Mucosa of descending colon (tissue), 3 donors: ENCODE measurements around the gene NUDC. TPM values are rescaled to one million over a fixed set of nuclear protein-coding genes. Genes with fewer than 3 reads are reported as not detected.
A peak's percentile ranks its signal among the peaks of the same experiment; 100 is the strongest.

Source experiments
- ATAC-seq: fragments of 200-7000 bp; cut with Tn5 transposase; one replicate; pipeline ENCODE4 v1.9.1; 2020; ENCODE audit warnings: mild to moderate bottlenecking, moderate library complexity
- DNase-seq, 3 donors: peaks; one replicate each; pipeline ENCODE4 v3.0.0-alpha.2; 2020
- H3K36me3 ChIP-seq: fragments of 200-600 bp; one replicate; pipeline ENCODE4 v1.8.0; 2021; ENCODE audit warnings: low read depth, mild to moderate bottlenecking
- H3K4me1 ChIP-seq: fragments of 200-600 bp; one replicate; pipeline ENCODE4 v1.8.0; 2021; ENCODE audit warnings: low read depth, mild to moderate bottlenecking
- H3K4me3 ChIP-seq: fragments of 200-600 bp; one replicate; pipeline ENCODE4 v1.8.0; 2021; ENCODE audit warnings: mild to moderate bottlenecking
- H3K9me3 ChIP-seq: fragments of 200-600 bp; one replicate; pipeline ENCODE4 v1.8.0; 2021; ENCODE audit warnings: mild to moderate bottlenecking
- intact Hi-C, 2 donors: fragments of 100-400 bp; cut with DNase I in 1 of 2; cut with micrococcal nuclease in 1 of 2; formaldehyde crosslinking; loops; one replicate each; pipeline versions ENCODE4 v1.11.0 to v1.11.1; 2022; cut with DNase I, micrococcal nuclease
- total RNA-seq, 3 donors: library from RNA; stranded (reverse); fragmentation: NEBNext Ultra II Directional in 2 of 3; extraction: Animal tissue kit (Norgen Biotek cat#: 25700) in 2 of 3; gene quantifications; one replicate each; pipeline versions ENCODE4 v1.2.1 to v1.2.4, GENCODE V29; 2021 to 2023
- TF ChIP-seq, protein P1 (sequence below): fragments of 200-600 bp; IDR thresholded peaks from one replicate; pipeline ENCODE4 v1.8.0; 2022; ENCODE audit warnings: antibody characterized with exemption, mild to moderate bottlenecking
- donor health status: DM: no; HTN: no; CAD: no; lungs with moderate emphysema.
- donor health status: DM: no; HTN: no; CAD: no.
- donor health status: DM: no; HTN: yes; CAD: no.

The NUDC gene
- total RNA-seq, 3 donors from 2014 or later = 36.2 to 83.5 (median 43.1) TPM

DNA sequence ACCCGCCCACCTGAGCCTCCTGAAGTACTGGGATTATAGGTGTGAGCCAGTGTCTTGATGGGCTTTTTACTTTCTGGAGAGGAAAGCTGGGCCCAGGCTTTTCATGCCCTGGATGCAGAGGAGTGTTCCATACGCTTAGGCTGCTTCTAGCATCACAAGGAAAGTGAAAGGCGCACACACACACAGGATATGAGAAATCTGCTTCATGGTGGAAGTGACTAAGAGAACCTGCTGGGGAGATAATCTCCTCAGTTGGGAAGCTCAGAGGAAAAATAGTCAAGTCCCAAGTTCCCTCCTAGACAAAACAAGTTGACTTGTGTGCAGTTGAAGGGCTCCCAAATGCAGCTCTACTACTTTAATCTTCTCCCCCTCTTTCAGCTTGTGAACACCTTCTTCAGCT, 2.2 kb downstream of the NUDC start:
- Histone ChIP-seq H3K4me3 (no peak overlapping the region), H3K36me3 (no peaks in the 10 kb centered on the region), H3K4me1 (peaks cover 11% of the 10 kb centered on the region), H3K9me3 (no peaks in the 10 kb centered on the region)
- TF ChIP-seq, protein P1, sequence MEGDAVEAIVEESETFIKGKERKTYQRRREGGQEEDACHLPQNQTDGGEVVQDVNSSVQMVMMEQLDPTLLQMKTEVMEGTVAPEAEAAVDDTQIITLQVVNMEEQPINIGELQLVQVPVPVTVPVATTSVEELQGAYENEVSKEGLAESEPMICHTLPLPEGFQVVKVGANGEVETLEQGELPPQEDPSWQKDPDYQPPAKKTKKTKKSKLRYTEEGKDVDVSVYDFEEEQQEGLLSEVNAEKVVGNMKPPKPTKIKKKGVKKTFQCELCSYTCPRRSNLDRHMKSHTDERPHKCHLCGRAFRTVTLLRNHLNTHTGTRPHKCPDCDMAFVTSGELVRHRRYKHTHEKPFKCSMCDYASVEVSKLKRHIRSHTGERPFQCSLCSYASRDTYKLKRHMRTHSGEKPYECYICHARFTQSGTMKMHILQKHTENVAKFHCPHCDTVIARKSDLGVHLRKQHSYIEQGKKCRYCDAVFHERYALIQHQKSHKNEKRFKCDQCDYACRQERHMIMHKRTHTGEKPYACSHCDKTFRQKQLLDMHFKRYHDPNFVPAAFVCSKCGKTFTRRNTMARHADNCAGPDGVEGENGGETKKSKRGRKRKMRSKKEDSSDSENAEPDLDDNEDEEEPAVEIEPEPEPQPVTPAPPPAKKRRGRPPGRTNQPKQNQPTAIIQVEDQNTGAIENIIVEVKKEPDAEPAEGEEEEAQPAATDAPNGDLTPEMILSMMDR = no peak
- ATAC-seq (no peak), DNase-seq (no peak)
- intact Hi-C loops = no loop called here

DNA sequence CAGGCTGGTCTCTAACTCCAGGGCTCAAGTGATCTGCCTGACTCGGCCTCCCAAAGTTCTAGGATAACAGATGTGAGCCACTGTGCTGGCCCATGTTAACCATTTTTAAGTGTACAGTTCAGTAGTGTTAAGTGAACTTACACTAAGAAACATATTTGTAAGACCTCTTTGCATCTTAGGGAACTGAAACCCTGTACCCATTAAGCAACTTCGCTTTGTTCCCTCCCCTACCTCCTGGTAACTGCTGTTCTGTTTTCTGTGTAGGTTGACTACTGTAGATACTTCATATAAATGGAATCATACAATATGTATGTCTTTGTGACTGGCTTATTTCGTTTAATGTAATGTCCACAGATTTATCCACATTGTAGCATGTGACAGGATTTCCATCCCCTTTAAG, 11.0 kb downstream of the NUDC start:
- TF ChIP-seq, protein P1 = no peak
- ATAC-seq = no peak

DNA sequence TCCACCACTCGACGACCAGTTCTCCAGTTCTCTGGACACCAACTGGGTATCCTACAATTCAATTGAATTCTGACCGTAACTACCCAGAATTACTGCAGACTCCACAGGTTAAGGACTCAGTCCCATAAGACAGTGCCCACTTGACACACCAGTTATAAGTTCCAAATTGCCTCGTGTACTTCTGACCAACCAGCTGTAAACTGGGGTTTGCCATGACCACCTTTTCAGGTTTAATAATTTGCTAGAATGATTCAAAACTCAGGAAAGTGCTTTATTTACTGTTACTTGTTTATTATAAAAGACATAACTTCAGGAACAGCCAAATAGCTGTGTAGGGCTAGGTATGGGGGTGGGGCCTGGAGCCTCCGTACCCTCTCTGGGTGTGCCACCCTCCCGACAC, 15.3 kb downstream of the NUDC start:
- Histone ChIP-seq H3K4me3 (no peak overlapping the region), H3K36me3 (peaks cover 2% of the 10 kb centered on the region), H3K9me3 (no peaks in the 10 kb centered on the region), H3K4me1 (no peaks in the 10 kb centered on the region)
- ATAC-seq (no peak), DNase-seq (no peak)
- TF ChIP-seq, protein P1 = no peak
- intact Hi-C loops = no loop called here

More for the DNA sequence above, 11.0 kb downstream of the NUDC start:
- Histone ChIP-seq H3K4me1 (no peaks in the 10 kb centered on the region), H3K9me3 (no peaks in the 10 kb centered on the region), H3K4me3 (no peak overlapping the region), H3K36me3 (peaks cover 3% of the 10 kb centered on the region)
- intact Hi-C loops = no loop called here
- DNase-seq = no peak

DNA sequence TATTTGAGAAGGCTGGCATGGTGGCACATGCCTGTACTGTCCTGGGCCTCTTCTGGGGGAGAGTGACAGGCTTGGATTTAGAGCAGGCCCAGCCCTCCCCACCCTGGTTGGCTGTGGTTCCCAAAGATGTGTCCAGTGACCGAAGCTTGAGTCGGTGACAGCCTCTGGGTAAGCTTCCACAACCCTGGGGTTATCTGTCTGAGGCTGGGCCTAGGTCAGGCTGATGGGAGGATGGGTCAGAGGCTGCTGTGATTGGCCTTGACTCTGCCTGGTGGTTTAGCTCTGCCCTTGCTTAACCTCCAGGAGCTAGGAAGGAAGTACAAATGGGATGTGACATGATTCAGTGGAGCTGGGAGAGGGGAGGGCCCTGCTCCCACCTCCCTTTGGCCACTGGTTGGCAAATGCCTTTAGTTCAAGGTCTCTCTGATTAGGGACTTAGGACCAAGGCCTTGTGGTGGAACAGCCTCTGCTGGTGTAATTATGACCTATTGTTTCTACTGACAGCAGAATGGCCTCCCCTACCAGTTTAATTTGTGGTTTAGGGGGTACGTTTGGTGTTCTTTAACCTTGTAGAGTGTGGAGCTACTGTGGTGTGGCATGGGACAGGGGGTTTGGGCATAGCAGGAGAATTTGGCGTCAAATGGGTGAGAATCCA, 16.6 kb downstream of the NUDC start:
- Histone ChIP-seq H3K4me1 (no peaks in the 10 kb centered on the region), H3K9me3 (no peaks in the 10 kb centered on the region), H3K36me3 (peaks cover 15% of the 10 kb centered on the region), H3K4me3 (no peak overlapping the region)
- TF ChIP-seq, protein P1 = no peak
- peak; percentile 14 for ATAC-seq
- no peak for DNase-seq
- intact Hi-C loops = no loop called here

DNA sequence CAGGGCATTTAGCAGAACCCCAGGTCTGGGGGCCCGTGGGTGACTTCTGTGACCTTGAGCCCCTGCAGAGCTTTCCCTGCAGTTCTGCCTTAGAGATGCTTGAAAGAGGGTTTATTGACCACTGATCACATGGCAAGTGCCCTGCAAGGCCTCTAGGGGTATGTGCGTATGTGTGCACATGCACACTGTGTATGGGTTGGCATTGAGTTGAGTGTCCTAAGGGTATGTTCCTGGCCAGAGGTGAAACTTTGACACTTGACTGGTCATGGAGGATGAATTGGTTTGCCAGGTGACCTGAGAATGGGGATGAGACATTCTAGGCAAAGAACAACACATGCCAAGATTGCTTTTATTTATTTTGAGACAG, 17.1 kb downstream of the NUDC start:
- Histone ChIP-seq H3K36me3 (peaks cover 16% of the 10 kb centered on the region), H3K4me1 (no peaks in the 10 kb centered on the region), H3K9me3 (no peaks in the 10 kb centered on the region), H3K4me3 (no peak overlapping the region)
- intact Hi-C loops = no loop called here
- TF ChIP-seq, protein P1 = no peak
- ATAC-seq = no peak
- no peak for DNase-seq

DNA sequence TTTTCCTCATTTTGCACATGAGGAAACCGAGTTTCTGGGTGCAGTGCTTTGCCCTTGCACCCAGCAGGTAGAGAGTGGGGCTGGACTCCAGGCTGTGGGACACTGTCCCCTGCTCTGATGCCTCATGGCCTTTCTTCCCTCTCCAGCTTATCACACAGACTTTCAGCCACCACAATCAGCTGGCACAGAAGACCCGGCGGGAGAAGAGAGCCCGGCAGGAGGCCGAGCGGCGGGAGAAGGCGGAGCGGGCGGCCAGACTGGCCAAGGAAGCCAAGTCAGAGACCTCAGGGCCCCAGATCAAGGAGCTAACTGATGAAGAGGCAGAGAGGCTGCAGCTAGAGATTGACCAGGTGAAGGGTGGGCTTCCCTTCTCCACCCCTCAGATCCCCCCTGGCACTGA, 19.8 kb downstream of the NUDC start:
- peaks cover 10% of the 10 kb centered on the region for H3K4me1 ChIP-seq
- intact Hi-C loops = no loop called here
- H3K36me3 ChIP-seq = peaks cover 16% of the 10 kb centered on the region
- DNase-seq = no peak
- no peak for ATAC-seq
- no peaks in the 10 kb centered on the region for H3K9me3 ChIP-seq
- no peak overlapping the region for H3K4me3 ChIP-seq
- TF ChIP-seq, protein P1 = no peak
